B cell (primary cell): Measurements from ENCODE around the gene ARPP21. TPM values are rescaled to one million over a fixed set of nuclear protein-coding genes. Genes with fewer than 3 reads are reported as not detected.

Experiments
- ATAC-seq: fragments of 200-7000 bp; cut with Tn5 transposase; one replicate; pipeline ENCODE4 v1.10.0; 2021; ENCODE audit warnings: low read depth, mild to moderate bottlenecking, moderate number of reproducible peaks, moderate library complexity
- CTCF ChIA-PET: fragments of 350-600 bp; sonication (Branson Sonifier 250); formaldehyde crosslinking; loops from one replicate; lab custom pipeline; 2021; ENCODE audit warnings: antibody characterized with exemption, inconsistent platforms; lab: Charles Lee
- POLR2A ChIA-PET: fragments of 350-600 bp; sonication (Branson Sonifier 250); formaldehyde crosslinking; loops from one replicate; lab custom pipeline; 2021; ENCODE audit warnings: antibody characterized with exemption; lab: Charles Lee
- DNase-seq: peaks from one replicate; pipeline ENCODE4 v3.0.0; 2013
- H2AFZ ChIP-seq: 2 replicates; pipeline ENCODE4 v1.6.1; 2012; ENCODE audit warnings: mild to moderate bottlenecking, low read depth, low read length; ENCODE audit not compliant: insufficient read depth, poor library complexity, severe bottlenecking
- H3K27ac ChIP-seq, 2 donors: 1 replicate in 1 of 2; 2 replicates in 1 of 2; pipeline ENCODE4 v1.5.1; 2012 to 2013; ENCODE audit warnings: low read length in 2 of 2, mild to moderate bottlenecking in 2 of 2, moderate library complexity in 1 of 2
- H3K27me3 ChIP-seq, 4 experiments: fragments of 200-600 bp in 1 of 4; sonication (generic) in 1 of 4; replicated peaks in 1 of 4; 1 replicate in 2 of 4; 2 replicates in 2 of 4; pipeline versions ENCODE4 v1.6.1 to v1.7.0; 2013 to 2016; ENCODE audit warnings: low read length in 3 of 4, mild to moderate bottlenecking in 2 of 4, mixed read lengths in 1 of 4, moderate library complexity in 1 of 4; ENCODE audit not compliant: insufficient read depth in 4 of 4, control insufficient read depth in 3 of 4; ENCODE audit errors: control extremely low read depth in 1 of 4
- H3K36me3 ChIP-seq, 2 experiments: replicated peaks in 1 of 2; 1 replicate in 1 of 2; 2 replicates in 1 of 2; pipeline versions ENCODE4 v1.6.1 to v1.7.1; 2013; ENCODE audit warnings: low read length in 1 of 2; ENCODE audit not compliant: insufficient read depth in 2 of 2, control insufficient read depth in 1 of 2; ENCODE audit errors: control extremely low read depth in 1 of 2, extremely low read depth in 1 of 2
- H3K4me1 ChIP-seq, 2 donors: fragments of 200-600 bp in 1 of 2; sonication (generic) in 1 of 2; 1 replicate in 1 of 2; 2 replicates in 1 of 2; pipeline versions ENCODE4 v1.5.1 to v1.6.1; 2013 to 2017; ENCODE audit warnings: low read length in 2 of 2; ENCODE audit not compliant: control insufficient read depth in 2 of 2, insufficient read depth in 2 of 2
- H3K4me2 ChIP-seq: replicated peaks from 2 replicates; pipeline ENCODE3; 2012; ENCODE audit warnings: mild to moderate bottlenecking, low read depth, low read length; ENCODE audit not compliant: poor library complexity, severe bottlenecking
- H3K4me3 ChIP-seq, 5 experiments: fragments of 200-600 bp in 1 of 5; sonication (generic) in 1 of 5; 1 replicate in 3 of 5; 2 replicates in 2 of 5; pipeline versions ENCODE4 v1.5.1 to v1.7.0; 2011 to 2016; ENCODE audit warnings: low read length in 4 of 5, mild to moderate bottlenecking in 4 of 5, low read depth in 2 of 5, control low read depth in 1 of 5, moderate library complexity in 1 of 5; ENCODE audit not compliant: insufficient read depth in 1 of 5; ENCODE audit errors: control extremely low read depth in 1 of 5, extremely low read depth in 1 of 5
- H3K79me2 ChIP-seq: fragments of 200-600 bp; sonication (generic); one replicate; pipeline ENCODE4 v1.6.0; 2016; ENCODE audit warnings: low read length; ENCODE audit not compliant: control insufficient read depth, insufficient read depth
- H3K9ac ChIP-seq: fragments of 200-600 bp; sonication (generic); 2 replicates; pipeline ENCODE4 v1.6.1; 2017; ENCODE audit warnings: mild to moderate bottlenecking, low read length, moderate library complexity
- H3K9me3 ChIP-seq, 3 donors: one replicate each; pipeline versions ENCODE4 v1.6.1 to v1.7.1; 2013; ENCODE audit warnings: low read length in 2 of 3; ENCODE audit not compliant: control insufficient read depth in 2 of 3, insufficient read depth in 1 of 3; ENCODE audit errors: control extremely low read depth in 1 of 3
- H4K20me1 ChIP-seq: 2 replicates; pipeline ENCODE4 v1.6.0; 2012; ENCODE audit warnings: mild to moderate bottlenecking, low read length; ENCODE audit not compliant: insufficient read depth, control insufficient read depth, poor library complexity, severe bottlenecking
- H3K27ac Mint-ChIP-seq: one replicate; pipeline ENCODE4 v1.8.0; 2021; ENCODE audit warnings: mixed read lengths
- H3K27me3 Mint-ChIP-seq: one replicate; pipeline ENCODE4 v1.8.0; 2021; ENCODE audit warnings: mixed read lengths
- H3K4me1 Mint-ChIP-seq: one replicate; pipeline ENCODE4 v1.8.0; 2021; ENCODE audit warnings: mixed read lengths
- H3K4me3 Mint-ChIP-seq: one replicate; pipeline ENCODE4 v1.8.0; 2021; ENCODE audit warnings: mixed read lengths
- H3K9me3 Mint-ChIP-seq: one replicate; pipeline ENCODE4 v1.8.0; 2022; ENCODE audit warnings: mixed read lengths; ENCODE audit not compliant: insufficient read depth
- CTCF ChIP-seq: fragments of 200-600 bp; IDR thresholded peaks from one replicate; pipeline ENCODE4 v1.8.0; 2022; ENCODE audit warnings: antibody characterized with exemption, mild to moderate bottlenecking
- EZH2 ChIP-seq: IDR thresholded peaks from 2 replicates; pipeline ENCODE4 v1.6.1; 2012; ENCODE audit warnings: borderline replicate concordance, low read depth, mild to moderate bottlenecking, moderate library complexity, low read length; ENCODE audit not compliant: insufficient read depth, poor library complexity, severe bottlenecking
- WGBS: methylation state at CpG from one replicate; pipeline ENCODE4 v1.1.5; 2013; ENCODE audit warnings: missing lambda C conversion rate; ENCODE audit not compliant: insufficient coverage; 5-methylcytosine and 5-hydroxymethylcytosine counted together
- intact Hi-C: fragments of 100-400 bp; cut with micrococcal nuclease; formaldehyde crosslinking; loops from one replicate; pipeline ENCODE4 v1.10.0; 2022
- polyA plus RNA-seq: library from polyadenylated mRNA; depleted of rRNA; stranded (reverse); fragments of >200 nt; gene quantifications from 2 replicates; pipeline ENCODE4 v1.2.3, GENCODE V29; 2012
- total RNA-seq, 2 donors: library from RNA; stranded (reverse); fragments of 120-200 nt in 1 of 2; gene quantifications; 1 replicate in 1 of 2; 2 replicates in 1 of 2; pipeline versions ENCODE4 v1.2.3 to v1.2.4, GENCODE V29; 2013 to 2022

The ARPP21 gene
- total and polyA plus RNA-seq, 2 donors (not counting 1 experiment from before 2014, with no cell fraction given), result 0.10 TPM; not detected in 1

- Histone ChIP-seq H2AFZ (no peak overlapping the region), H3K4me1 (peaks cover 3 to 4% of the 10 kb centered on the region in 2 donors), H4K20me1 (no peaks in the 10 kb centered on the region), H3K4me2 (no peak overlapping the region), H3K27me3 (no peaks in the 10 kb centered on the region), H3K9ac (no peak overlapping the region), H3K36me3 (no peaks in the 10 kb centered on the region), H3K27ac (no peak overlapping the region), H3K9me3 (no peaks in the 10 kb centered on the region), H3K4me3 (no peak overlapping the region), H3K79me2 (no peaks in the 10 kb centered on the region)
- ATAC-seq (no peak), DNase-seq (no peak)
- no peak overlapping the region for H3K4me3 Mint-ChIP-seq
- TF ChIP-seq CTCF (no peak), EZH2 (no peak)
- H3K27ac Mint-ChIP-seq, result no peak overlapping the region
- peaks cover 7% of the 10 kb centered on the region for H3K27me3 Mint-ChIP-seq
- CTCF ChIA-PET, result no interaction called here
- POLR2A ChIA-PET, result no interaction called here
- H3K9me3 Mint-ChIP-seq, result no peaks in the 10 kb centered on the region
- peaks cover 3% of the 10 kb centered on the region for H3K4me1 Mint-ChIP-seq
- intact Hi-C loops, result loop anchor here (5.0 kb wide), 1 partner anchor 1777 kb away; no protein-coding TSS in a partner anchor
Measured at GRCh38 chr3:35659768-35660167, 20.4 kb downstream of the ARPP21 start.

- Histone ChIP-seq H3K27me3 (no peaks in the 10 kb centered on the region), H3K79me2 (no peaks in the 10 kb centered on the region), H3K4me1 (peaks cover 3 to 4% of the 10 kb centered on the region in 2 donors), H4K20me1 (no peaks in the 10 kb centered on the region), H3K4me3 (no peak overlapping the region), H3K9me3 (no peaks in the 10 kb centered on the region), H3K27ac (no peak overlapping the region), H3K4me2 (no peak overlapping the region), H2AFZ (no peak overlapping the region), H3K36me3 (no peaks in the 10 kb centered on the region), H3K9ac (no peak overlapping the region)
- Mint-ChIP-seq H3K4me1 (peaks cover 5% of the 10 kb centered on the region), H3K9me3 (no peaks in the 10 kb centered on the region), H3K27ac (no peak overlapping the region), H3K4me3 (no peak overlapping the region), H3K27me3 (peaks cover 3% of the 10 kb centered on the region)
- POLR2A ChIA-PET, result no interaction called here
- WGBS, result 91% methylated on average over 9 of the region's 10 CpGs
- DNase-seq, result no peak
- TF ChIP-seq EZH2, result no peak
- TF ChIP-seq CTCF, result no peak
- CTCF ChIA-PET, result no interaction called here
- ATAC-seq, result no peak
- intact Hi-C loops, result no loop called here
Measured at GRCh38 chr3:35663471-35663870, 24.1 kb downstream of the ARPP21 start.
